Measurements from ENCODE around the gene MYL4.
"Not testable (repeated sequence)": the region's sequence is repeated elsewhere in the genome, so short reads cannot be mapped to it uniquely, and the experiment has no call there.

The MYL4 gene

DNA sequence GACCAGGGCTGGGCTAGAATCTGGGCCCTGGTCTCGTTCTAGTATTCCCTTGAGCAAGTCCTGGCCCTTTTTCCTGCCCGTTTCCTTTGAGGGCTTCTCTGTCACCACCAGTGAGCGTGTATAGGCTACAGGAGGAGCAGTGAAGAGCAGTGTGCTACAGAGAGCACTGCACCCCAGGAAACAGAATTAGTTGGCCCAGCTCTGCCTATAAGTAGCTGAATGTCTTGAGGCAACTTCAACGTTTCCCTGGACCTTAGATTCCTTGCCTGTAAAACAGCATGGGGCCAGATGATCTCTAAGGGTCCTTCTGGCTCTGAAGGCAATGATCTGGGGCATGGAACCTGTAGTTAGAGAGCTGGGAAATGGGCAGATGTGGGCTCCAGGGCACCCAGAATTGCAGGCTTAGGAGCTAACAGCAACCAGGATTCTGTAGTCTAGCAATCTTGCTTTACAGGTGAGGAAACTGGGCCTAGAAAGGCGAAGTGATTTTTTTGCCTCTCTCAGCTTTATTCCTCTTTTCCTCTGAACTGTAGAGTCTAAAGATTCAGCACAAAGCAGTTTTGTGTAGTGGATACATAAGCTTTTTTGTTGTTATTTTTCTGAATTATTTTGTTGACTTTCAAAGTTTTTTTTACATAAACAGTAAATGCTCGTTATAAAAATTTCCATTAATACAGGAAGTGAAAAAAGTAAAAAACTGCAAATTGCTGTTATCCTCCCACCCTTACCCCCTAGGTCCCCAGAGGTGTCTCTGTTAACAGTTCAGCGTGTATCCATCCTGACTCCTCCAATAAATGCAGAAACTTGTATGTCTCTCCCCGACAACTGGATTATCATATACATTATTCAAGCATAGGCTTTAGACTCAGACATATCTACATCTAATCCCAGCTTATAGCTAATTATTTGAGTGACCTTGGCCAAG is 1.7 kb upstream of the MYL4 start:
- no peaks in the 10 kb centered on the region for H3K27me3 Mint-ChIP-seq
- peak overlapping the region; percentile 27 for H3K27ac Mint-ChIP-seq
- peaks cover 50% of the 10 kb centered on the region for H3K4me1 Mint-ChIP-seq

GRCh38 chr17:47209499-47209898 is 351 bp downstream of the MYL4 start:
- no peak overlapping the region for H3K27ac Mint-ChIP-seq

More for the DNA sequence above, 1.7 kb upstream of the MYL4 start:
- H3K4me3 Mint-ChIP-seq, result no peak overlapping the region
- no peaks in the 10 kb centered on the region for H3K9me3 Mint-ChIP-seq
- H3K36me3 Mint-ChIP-seq, result no peaks in the 10 kb centered on the region

DNA sequence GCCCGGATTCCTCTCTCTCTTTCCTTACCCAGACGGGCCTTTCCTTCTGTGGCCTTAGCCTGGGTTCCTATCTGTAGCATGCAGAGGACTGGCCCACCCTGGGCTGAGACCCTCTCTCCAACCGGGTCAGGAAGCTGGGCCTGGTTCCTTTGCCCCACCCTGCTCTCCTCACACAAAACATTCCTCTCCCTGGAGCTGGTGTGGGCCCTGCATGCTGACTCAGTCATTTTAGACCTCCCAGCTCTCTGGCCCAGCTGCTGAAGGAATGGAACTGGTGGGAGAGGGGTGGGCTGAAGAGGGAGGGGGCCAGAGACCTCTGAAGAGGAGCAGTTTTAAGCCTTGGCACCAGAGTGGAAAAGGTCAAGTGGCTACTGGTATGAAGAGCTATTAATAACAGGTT is 957 bp downstream of the MYL4 start:
- H3K4me3 Mint-ChIP-seq, result no peak overlapping the region
- no peaks in the 10 kb centered on the region for H3K36me3 Mint-ChIP-seq
- peaks cover 29% of the 10 kb centered on the region for H3K4me1 Mint-ChIP-seq
- no peaks in the 10 kb centered on the region for H3K27me3 Mint-ChIP-seq
- no peak overlapping the region for H3K27ac Mint-ChIP-seq
- H3K9me3 Mint-ChIP-seq, result no peaks in the 10 kb centered on the region

More at GRCh38 chr17:47209499-47209898, 351 bp downstream of the MYL4 start:
- no peak overlapping the region for H3K4me3 Mint-ChIP-seq
- no peaks in the 10 kb centered on the region for H3K9me3 Mint-ChIP-seq
- H3K36me3 Mint-ChIP-seq, result no peaks in the 10 kb centered on the region
- H3K4me1 Mint-ChIP-seq, result peaks cover 35% of the 10 kb centered on the region
- no peaks in the 10 kb centered on the region for H3K27me3 Mint-ChIP-seq

DNA sequence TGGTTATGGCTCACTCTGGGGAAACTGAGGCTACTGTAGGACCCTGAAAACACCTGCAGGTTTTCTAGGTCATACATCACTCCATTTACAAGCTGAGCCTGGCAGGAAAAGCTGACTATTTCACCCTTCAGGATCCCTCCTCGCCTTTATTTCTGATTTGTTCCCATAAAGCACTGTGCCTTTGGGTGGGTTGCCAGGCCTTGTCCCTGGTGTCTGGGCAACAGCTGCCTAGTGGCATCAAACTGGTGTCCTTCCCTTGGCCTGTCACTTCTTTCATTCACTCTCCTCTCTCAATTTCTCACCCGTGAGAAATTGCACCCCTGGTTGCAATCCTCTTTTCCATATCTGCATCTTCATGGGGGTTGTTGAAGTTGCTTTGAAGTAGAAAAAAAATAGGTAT is 1.6 kb downstream of the MYL4 start:
- no peaks in the 10 kb centered on the region for H3K36me3 Mint-ChIP-seq
- H3K4me1 Mint-ChIP-seq, result peaks cover 22% of the 10 kb centered on the region
- no peaks in the 10 kb centered on the region for H3K27me3 Mint-ChIP-seq
- H3K27ac Mint-ChIP-seq, result no peak overlapping the region
- no peak overlapping the region for H3K4me3 Mint-ChIP-seq
- no peaks in the 10 kb centered on the region for H3K9me3 Mint-ChIP-seq

DNA sequence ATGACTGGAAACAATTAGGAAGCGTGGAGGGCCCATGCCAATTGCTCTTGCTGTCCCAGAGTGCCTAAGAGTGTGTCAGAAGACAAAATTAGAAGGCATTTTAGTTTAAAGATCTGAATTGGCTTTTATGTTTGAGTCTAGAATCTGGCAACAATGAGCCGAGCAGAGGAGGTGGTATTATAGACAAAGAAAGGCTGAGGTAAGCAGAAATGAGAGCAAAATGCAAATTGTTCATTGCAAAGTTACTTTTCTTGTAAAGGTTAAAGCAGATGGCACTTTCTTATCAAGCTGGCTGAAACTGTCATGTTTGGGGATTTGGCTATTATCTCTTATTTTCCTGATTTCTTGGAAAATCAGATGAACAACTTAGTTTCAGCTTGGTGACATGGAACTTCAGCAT is 3.3 kb downstream of the MYL4 start:
- H3K27ac Mint-ChIP-seq, result peak overlapping the region; percentile 19
- no peaks in the 10 kb centered on the region for H3K36me3 Mint-ChIP-seq
- H3K4me3 Mint-ChIP-seq, result no peak overlapping the region
- peaks cover 14% of the 10 kb centered on the region for H3K4me1 Mint-ChIP-seq
- no peaks in the 10 kb centered on the region for H3K9me3 Mint-ChIP-seq
- H3K27me3 Mint-ChIP-seq, result no peaks in the 10 kb centered on the region

DNA sequence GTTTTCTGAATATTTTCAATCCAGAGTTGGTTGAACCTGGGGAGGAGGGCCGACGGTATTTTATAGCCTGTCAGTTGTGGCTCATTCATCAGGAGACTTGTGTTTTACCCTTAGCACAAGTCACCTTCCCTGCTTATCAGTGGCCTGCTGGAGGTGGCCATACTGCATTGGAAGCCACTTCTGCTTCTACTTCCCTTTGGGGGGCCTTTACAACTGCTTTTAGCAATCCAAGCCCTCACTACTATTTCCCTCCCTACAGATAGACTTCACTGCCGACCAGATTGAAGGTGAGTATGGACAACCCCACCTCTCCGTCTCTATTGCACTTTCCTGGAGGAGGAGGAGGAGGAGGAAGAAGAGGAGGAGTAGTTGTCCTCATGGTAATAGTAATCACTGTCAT is 4.4 kb downstream of the MYL4 start:
- no peak overlapping the region for H3K27ac Mint-ChIP-seq
- H3K9me3 Mint-ChIP-seq, result no peaks in the 10 kb centered on the region
- peaks cover 10% of the 10 kb centered on the region for H3K4me1 Mint-ChIP-seq
- no peaks in the 10 kb centered on the region for H3K27me3 Mint-ChIP-seq
- H3K36me3 Mint-ChIP-seq, result no peaks in the 10 kb centered on the region
- H3K4me3 Mint-ChIP-seq, result no peak overlapping the region

- H3K27ac Mint-ChIP-seq, result no peak overlapping the region
- no peaks in the 10 kb centered on the region for H3K9me3 Mint-ChIP-seq
- no peaks in the 10 kb centered on the region for H3K27me3 Mint-ChIP-seq
- H3K4me3 Mint-ChIP-seq, result no peak overlapping the region
- H3K4me1 Mint-ChIP-seq, result peaks cover 21% of the 10 kb centered on the region
- H3K36me3 Mint-ChIP-seq, result no peaks in the 10 kb centered on the region
These were observed 5.8 kb downstream of the MYL4 start for GRCh38 chr17:47214931-47215330.

GRCh38 chr17:47216821-47217220 is 7.7 kb downstream of the MYL4 start:
- H3K36me3 Mint-ChIP-seq, H3K27me3 Mint-ChIP-seq, H3K9me3 Mint-ChIP-seq, H3K4me3 Mint-ChIP-seq: not testable (repeated sequence)
- H3K27ac Mint-ChIP-seq, result peak overlapping the region; percentile 30
- H3K4me1 Mint-ChIP-seq, result peaks cover 35% of the 10 kb centered on the region

DNA sequence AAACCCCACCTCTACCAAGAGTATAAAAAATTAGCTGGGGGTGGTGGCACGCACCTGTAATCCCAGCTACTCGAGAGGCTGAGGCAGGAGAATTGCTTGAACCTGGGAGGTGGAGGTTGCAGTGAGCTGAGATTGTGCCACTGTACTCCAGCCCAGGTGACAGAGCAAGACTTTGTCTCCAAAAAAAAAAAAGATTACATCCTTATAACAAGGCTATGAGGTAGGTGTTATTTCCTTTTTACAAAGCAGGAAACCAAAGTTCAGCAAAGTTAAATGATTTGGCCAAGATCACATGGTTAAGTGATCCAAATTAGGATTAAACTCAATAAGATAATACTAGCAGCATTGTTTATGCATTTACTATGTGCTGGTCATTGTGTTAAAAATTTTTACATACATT is 8.1 kb downstream of the MYL4 start:
- H3K4me1 Mint-ChIP-seq, result peaks cover 35% of the 10 kb centered on the region
- not testable (repeated sequence) for H3K4me3 Mint-ChIP-seq, H3K27ac Mint-ChIP-seq, H3K36me3 Mint-ChIP-seq, H3K9me3 Mint-ChIP-seq, H3K27me3 Mint-ChIP-seq

DNA sequence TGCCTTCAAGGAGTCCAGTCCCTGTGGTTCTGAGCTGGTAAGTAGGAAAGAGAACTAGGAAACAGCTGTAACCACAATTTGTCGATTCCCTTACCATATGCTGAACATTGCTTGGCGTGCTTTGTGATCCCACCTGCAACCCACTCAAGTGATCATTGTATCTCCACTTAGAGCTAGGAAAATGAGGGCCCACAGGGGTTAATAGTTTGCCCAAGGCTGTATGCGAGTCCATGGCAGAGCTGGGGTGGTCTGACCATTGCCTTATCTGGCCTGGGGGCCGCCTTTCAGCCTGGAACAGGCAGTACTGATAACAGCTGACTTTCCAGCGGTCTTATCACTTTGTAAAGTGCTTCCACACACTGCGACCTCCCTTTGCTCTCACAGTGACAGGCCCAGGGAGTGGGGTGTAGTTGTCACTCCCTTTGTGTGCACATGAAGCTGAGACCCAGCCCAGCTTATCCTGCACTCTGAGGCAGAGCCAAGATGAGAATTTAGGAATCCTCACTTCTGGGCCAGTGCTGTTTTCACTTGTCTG is 9.8 kb downstream of the MYL4 start:
- Mint-ChIP-seq H3K4me3 (no peak overlapping the region), H3K36me3 (no peaks in the 10 kb centered on the region), H3K9me3 (no peaks in the 10 kb centered on the region), H3K4me1 (peaks cover 35% of the 10 kb centered on the region), H3K27me3 (peaks cover 2% of the 10 kb centered on the region), H3K27ac (no peak overlapping the region)

DNA sequence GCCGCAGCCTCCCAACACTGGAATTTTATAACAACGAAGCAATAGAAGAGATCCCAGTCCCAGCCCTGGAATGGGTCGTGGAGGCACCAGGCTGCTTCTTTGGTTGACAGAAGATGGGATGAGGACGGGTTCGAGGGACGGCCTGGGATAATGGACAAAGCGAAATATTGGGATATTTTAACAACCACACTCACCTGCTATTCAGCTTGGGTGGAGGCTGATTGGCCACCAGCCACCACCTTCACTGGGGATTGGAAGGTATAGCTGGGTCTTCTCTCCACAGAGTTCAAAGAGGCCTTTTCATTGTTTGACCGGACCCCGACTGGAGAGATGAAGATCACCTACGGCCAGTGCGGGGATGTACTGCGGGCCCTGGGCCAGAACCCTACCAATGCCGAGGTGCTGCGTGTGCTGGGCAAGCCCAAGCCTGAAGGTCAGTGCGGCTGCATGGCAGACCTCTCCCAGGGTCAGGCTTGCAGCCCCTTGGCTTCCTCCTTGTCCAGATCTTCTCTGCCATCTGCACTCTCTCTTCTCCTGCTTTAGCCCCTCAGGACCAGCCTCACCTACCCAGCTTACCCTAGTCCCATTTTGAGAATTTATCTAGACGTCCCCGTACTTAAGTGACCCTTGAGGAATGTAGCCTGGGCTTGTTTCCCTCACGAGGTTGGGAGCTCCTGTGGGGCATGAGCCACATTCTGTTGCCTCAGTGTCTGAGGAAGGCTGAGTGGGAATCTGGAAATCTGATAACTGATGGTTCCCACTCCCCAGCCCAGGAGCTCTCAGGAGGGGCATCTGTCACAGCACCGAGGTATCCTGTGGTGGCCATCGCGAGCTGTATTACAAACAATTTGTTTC is 10.7 kb downstream of the MYL4 start:
- H3K4me3 Mint-ChIP-seq, result no peak overlapping the region

GRCh38 chr17:47220531-47220999 is 11.4 kb downstream of the MYL4 start:
- H3K36me3 Mint-ChIP-seq, result no peaks in the 10 kb centered on the region
- H3K4me3 Mint-ChIP-seq, result no peak overlapping the region
- H3K9me3 Mint-ChIP-seq, result no peaks in the 10 kb centered on the region
- H3K27me3 Mint-ChIP-seq, result peaks cover 2% of the 10 kb centered on the region
- no peak overlapping the region for H3K27ac Mint-ChIP-seq
- peaks cover 35% of the 10 kb centered on the region for H3K4me1 Mint-ChIP-seq

More for the DNA sequence above, 10.7 kb downstream of the MYL4 start:
- no peaks in the 10 kb centered on the region for H3K9me3 Mint-ChIP-seq
- H3K27me3 Mint-ChIP-seq, result peaks cover 2% of the 10 kb centered on the region
- peaks cover 35% of the 10 kb centered on the region for H3K4me1 Mint-ChIP-seq
- no peak overlapping the region for H3K27ac Mint-ChIP-seq
- no peaks in the 10 kb centered on the region for H3K36me3 Mint-ChIP-seq

DNA sequence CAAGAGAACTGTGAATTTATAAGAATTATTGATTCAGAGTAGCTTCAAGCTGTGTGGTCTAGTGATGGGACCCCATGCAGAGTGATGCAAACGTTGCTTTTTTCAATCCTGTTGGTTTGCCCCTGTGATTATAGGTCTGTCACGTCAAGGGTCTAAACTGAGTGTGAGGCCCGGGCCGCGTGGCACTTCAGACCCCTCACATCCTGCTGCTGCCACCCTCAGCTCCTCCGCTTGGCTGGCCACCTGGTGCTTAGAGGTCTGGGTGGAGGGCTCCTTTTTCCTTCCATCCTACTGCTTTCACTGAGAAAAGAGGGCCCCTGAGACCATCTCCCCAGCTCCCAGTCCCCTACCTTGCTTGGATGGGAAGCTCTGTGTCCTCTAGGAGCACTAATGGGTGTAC is 12.0 kb downstream of the MYL4 start:
- Mint-ChIP-seq H3K4me1 (peaks cover 35% of the 10 kb centered on the region), H3K9me3 (no peaks in the 10 kb centered on the region), H3K4me3 (no peak overlapping the region), H3K27me3 (peaks cover 2% of the 10 kb centered on the region), H3K36me3 (no peaks in the 10 kb centered on the region), H3K27ac (no peak overlapping the region)

DNA sequence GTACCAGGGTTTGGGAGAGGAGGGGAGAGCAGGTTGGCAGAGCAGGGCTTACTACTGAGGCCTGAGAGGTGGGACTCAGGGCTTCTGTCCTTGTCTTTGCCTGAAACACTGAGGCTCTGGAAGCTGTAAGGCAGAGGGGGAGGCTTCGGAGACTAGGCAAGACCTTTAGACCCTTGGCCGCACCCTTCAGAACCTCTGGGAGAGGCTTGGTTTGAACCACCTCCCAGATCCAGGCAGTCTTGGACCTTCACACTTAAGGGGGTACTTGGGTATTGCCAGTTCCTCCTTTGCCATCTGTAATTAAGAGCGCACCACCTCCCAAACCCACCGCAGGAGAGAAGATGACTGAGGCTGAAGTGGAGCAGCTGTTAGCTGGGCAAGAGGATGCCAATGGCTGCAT is 12.9 kb downstream of the MYL4 start:
- H3K4me3 Mint-ChIP-seq, result no peak overlapping the region
- H3K27ac Mint-ChIP-seq, result no peak overlapping the region
- no peaks in the 10 kb centered on the region for H3K9me3 Mint-ChIP-seq
- H3K4me1 Mint-ChIP-seq, result peaks cover 31% of the 10 kb centered on the region
- no peaks in the 10 kb centered on the region for H3K36me3 Mint-ChIP-seq
- H3K27me3 Mint-ChIP-seq, result peaks cover 2% of the 10 kb centered on the region

GRCh38 chr17:47223007-47223406 is 13.9 kb downstream of the MYL4 start:
- H3K36me3 Mint-ChIP-seq, result no peaks in the 10 kb centered on the region
- H3K4me1 Mint-ChIP-seq, result peaks cover 26% of the 10 kb centered on the region
- H3K9me3 Mint-ChIP-seq, result no peaks in the 10 kb centered on the region
- H3K27me3 Mint-ChIP-seq, result peaks cover 2% of the 10 kb centered on the region
- no peak overlapping the region for H3K4me3 Mint-ChIP-seq
- H3K27ac Mint-ChIP-seq, result no peak overlapping the region

DNA sequence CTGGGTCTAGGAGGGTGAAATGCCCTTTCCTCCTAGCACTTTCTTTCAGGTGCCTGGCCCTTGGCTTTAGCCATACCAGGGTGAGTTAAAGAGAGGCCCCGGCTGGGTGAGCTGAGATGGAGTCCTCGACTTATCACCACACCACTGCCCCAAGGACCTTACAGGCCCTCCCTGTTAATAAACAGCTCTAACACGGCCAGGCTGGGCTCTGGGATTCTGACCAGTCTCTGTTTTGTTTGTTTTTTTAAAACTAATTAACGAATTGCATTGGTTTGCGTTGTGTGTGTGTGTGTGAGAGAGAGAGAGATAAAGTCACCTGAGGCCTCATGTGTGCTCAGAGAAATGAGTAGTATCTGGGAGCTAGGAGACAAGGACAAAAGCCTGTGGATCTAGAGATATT is 14.3 kb downstream of the MYL4 start:
- H3K36me3 Mint-ChIP-seq, result no peaks in the 10 kb centered on the region
- peaks cover 25% of the 10 kb centered on the region for H3K4me1 Mint-ChIP-seq
- H3K4me3 Mint-ChIP-seq, result no peak overlapping the region
- H3K27ac Mint-ChIP-seq, result peak overlapping the region; percentile 24
- no peaks in the 10 kb centered on the region for H3K9me3 Mint-ChIP-seq
- H3K27me3 Mint-ChIP-seq, result peaks cover 2% of the 10 kb centered on the region
